IPS-15b (cell line): ENCODE data around the gene ADAMTSL1.

Source experiments
- H3K27me3 ChIP-seq: one replicate; pipeline ENCODE4 v1.6.1; 2013; ENCODE audit warnings: low read length; ENCODE audit not compliant: control insufficient read depth, insufficient read depth
- H3K36me3 ChIP-seq: one replicate; pipeline ENCODE4 v1.6.1; 2013; ENCODE audit warnings: low read length; ENCODE audit not compliant: control insufficient read depth, insufficient read depth
- H3K4me1 ChIP-seq: one replicate; pipeline ENCODE4 v1.6.1; 2013; ENCODE audit warnings: mild to moderate bottlenecking, low read length; ENCODE audit not compliant: control insufficient read depth, insufficient read depth
- H3K4me3 ChIP-seq: one replicate; pipeline ENCODE4 v1.5.1; 2013; ENCODE audit warnings: low read depth, low read length
- H3K9ac ChIP-seq: one replicate; pipeline ENCODE4 v1.6.1; 2013; ENCODE audit warnings: low read depth, mild to moderate bottlenecking, low read length
- H3K9me3 ChIP-seq: one replicate; pipeline ENCODE4 v1.6.1; 2013; ENCODE audit warnings: mild to moderate bottlenecking, low read length; ENCODE audit not compliant: control insufficient read depth, insufficient read depth

Gene ADAMTSL1

GRCh38 chr9:18575686-18576085 is 101.7 kb downstream of the ADAMTSL1 start:
- H3K9ac ChIP-seq: no peak overlapping the region
- H3K4me3 ChIP-seq: no peak overlapping the region
- H3K27me3 ChIP-seq: no peaks in the 10 kb centered on the region
- no peaks in the 10 kb centered on the region for H3K4me1 ChIP-seq
- H3K9me3 ChIP-seq: no peaks in the 10 kb centered on the region
- H3K36me3 ChIP-seq: no peaks in the 10 kb centered on the region

DNA sequence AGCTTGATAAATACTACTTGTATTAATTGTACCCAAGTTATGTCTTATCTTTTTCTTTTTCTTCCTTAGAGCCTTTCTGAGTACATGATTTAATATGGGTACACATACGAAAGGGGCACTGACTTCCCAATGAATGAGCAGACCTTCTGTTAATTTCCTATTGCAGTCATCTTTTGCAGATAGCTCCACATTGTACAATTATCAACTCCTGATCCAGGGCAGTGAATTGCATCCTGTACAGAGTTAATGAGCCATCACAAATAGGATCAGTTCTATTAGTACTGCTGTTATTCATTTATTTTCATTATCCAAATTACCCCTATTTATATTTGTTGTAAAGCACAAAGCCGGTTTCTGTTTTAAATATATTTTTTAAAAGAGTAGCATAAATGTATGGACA is 105.6 kb downstream of the ADAMTSL1 start:
- Histone ChIP-seq H3K9me3 (no peaks in the 10 kb centered on the region), H3K4me3 (no peak overlapping the region), H3K4me1 (no peaks in the 10 kb centered on the region), H3K27me3 (no peaks in the 10 kb centered on the region), H3K9ac (no peak overlapping the region), H3K36me3 (no peaks in the 10 kb centered on the region)

DNA sequence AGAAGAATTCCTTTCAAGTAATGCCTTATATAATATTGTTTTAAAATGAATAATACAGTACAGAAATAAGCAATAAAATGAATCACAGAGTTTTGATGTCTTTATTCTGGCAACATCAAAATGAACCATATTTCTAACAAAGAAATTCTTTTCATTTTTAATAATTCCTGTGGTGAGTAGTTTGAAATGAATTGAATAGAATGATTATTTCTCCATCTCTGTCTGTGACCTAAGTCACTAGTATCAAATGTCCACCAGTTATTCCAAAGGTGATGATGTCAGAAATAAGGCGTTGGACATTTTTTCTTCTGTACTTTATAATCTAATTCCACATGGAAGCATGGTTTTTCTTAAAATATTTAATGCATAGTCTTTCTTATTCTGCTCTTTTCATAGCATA is 106.2 kb downstream of the ADAMTSL1 start:
- Histone ChIP-seq H3K4me3 (no peak overlapping the region), H3K9ac (no peak overlapping the region), H3K36me3 (no peaks in the 10 kb centered on the region), H3K27me3 (no peaks in the 10 kb centered on the region), H3K4me1 (no peaks in the 10 kb centered on the region), H3K9me3 (no peaks in the 10 kb centered on the region)

DNA sequence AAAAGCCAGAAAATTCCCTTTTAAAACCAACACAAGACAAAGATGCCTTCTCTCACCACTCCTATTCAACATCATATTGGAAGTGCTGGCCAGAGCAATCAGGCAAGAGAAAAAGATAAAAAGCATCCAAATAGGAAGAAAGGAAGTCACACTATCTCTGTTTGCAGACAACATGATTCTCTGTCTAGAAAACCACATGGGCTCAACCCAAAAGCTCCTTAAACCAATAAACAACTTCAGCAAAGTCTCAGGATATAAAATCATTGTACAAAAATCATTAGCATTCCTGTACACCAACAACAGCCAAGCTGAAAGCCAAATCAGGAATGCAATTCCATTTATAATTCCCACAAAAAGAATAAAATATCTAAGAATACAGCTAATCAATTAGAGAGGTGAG is 112.0 kb downstream of the ADAMTSL1 start:
- Histone ChIP-seq H3K36me3 (no peaks in the 10 kb centered on the region), H3K4me1 (no peaks in the 10 kb centered on the region), H3K9me3 (no peaks in the 10 kb centered on the region), H3K4me3 (no peak overlapping the region), H3K9ac (no peak overlapping the region), H3K27me3 (no peaks in the 10 kb centered on the region)

DNA sequence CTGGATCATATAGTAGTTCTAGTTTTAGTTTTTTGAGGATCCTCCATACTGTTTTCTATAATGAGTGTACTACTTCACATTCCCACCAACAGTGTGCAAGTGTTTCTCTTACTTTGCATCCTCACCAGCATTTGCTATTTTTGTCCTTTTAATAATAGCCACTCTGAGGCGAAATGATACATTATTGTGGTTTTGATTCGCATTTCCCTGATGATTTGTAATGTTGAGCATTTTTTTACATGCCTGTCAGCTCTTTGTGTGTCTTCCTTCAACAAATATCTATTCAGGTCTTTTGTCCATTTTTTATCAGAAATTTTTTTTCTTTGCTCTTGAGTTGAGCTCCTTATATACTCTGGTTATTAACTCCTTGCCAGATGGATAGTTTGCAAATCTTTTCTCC is 114.0 kb downstream of the ADAMTSL1 start:
- H3K9ac ChIP-seq: no peak overlapping the region
- H3K27me3 ChIP-seq: no peaks in the 10 kb centered on the region
- peaks cover 2% of the 10 kb centered on the region for H3K9me3 ChIP-seq
- H3K4me1 ChIP-seq: no peaks in the 10 kb centered on the region
- no peak overlapping the region for H3K4me3 ChIP-seq
- no peaks in the 10 kb centered on the region for H3K36me3 ChIP-seq

GRCh38 chr9:18591261-18591660 is 117.3 kb downstream of the ADAMTSL1 start:
- Histone ChIP-seq H3K36me3 (no peaks in the 10 kb centered on the region), H3K4me1 (no peaks in the 10 kb centered on the region), H3K4me3 (no peak overlapping the region), H3K27me3 (no peaks in the 10 kb centered on the region), H3K9ac (no peak overlapping the region), H3K9me3 (peaks cover 2% of the 10 kb centered on the region)

DNA sequence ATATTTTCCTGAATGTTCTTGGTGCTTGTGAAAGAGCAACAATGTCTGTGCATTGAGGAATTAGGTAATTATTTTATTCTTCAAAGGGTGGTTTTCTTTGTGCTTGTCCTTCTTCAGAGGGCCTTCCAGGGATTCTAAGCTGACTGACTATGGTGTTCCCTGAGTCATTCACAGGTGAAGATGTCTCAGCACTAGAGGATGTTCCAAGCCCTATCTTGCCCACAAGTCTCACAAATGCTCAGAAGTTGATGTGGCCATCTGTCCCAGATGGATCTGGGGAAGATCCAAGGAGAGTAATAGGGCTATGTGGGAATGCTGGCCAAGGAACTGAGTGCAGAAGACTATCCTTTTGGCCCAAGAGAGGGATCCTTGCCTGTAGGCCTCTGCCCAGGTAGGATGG is 120.9 kb downstream of the ADAMTSL1 start:
- Histone ChIP-seq H3K27me3 (no peaks in the 10 kb centered on the region), H3K36me3 (no peaks in the 10 kb centered on the region), H3K4me1 (no peaks in the 10 kb centered on the region), H3K9ac (no peak overlapping the region), H3K9me3 (peaks cover 2% of the 10 kb centered on the region), H3K4me3 (no peak overlapping the region)

GRCh38 chr9:18595597-18595996 is 121.6 kb downstream of the ADAMTSL1 start:
- H3K4me3 ChIP-seq: no peak overlapping the region
- H3K36me3 ChIP-seq: no peaks in the 10 kb centered on the region
- H3K4me1 ChIP-seq: no peaks in the 10 kb centered on the region
- no peak overlapping the region for H3K9ac ChIP-seq
- H3K27me3 ChIP-seq: no peaks in the 10 kb centered on the region
- H3K9me3 ChIP-seq: peaks cover 2% of the 10 kb centered on the region

GRCh38 chr9:18596920-18597319 is 123.0 kb downstream of the ADAMTSL1 start:
- Histone ChIP-seq H3K36me3 (no peaks in the 10 kb centered on the region), H3K4me3 (no peak overlapping the region), H3K27me3 (no peaks in the 10 kb centered on the region), H3K9me3 (no peaks in the 10 kb centered on the region), H3K4me1 (no peaks in the 10 kb centered on the region), H3K9ac (no peak overlapping the region)

- Histone ChIP-seq H3K27me3 (no peaks in the 10 kb centered on the region), H3K9me3 (peaks cover 4% of the 10 kb centered on the region), H3K9ac (no peak overlapping the region), H3K36me3 (no peaks in the 10 kb centered on the region), H3K4me3 (no peak overlapping the region), H3K4me1 (no peaks in the 10 kb centered on the region)
Observed at GRCh38 chr9:18598969-18599368, 125.0 kb downstream of the ADAMTSL1 start.

- no peak overlapping the region for H3K9ac ChIP-seq
- no peaks in the 10 kb centered on the region for H3K36me3 ChIP-seq
- peaks cover 6% of the 10 kb centered on the region for H3K9me3 ChIP-seq
- no peak overlapping the region for H3K4me3 ChIP-seq
- no peaks in the 10 kb centered on the region for H3K27me3 ChIP-seq
- H3K4me1 ChIP-seq: peaks cover 5% of the 10 kb centered on the region
Observed at GRCh38 chr9:18601026-18601425, 127.1 kb downstream of the ADAMTSL1 start.

DNA sequence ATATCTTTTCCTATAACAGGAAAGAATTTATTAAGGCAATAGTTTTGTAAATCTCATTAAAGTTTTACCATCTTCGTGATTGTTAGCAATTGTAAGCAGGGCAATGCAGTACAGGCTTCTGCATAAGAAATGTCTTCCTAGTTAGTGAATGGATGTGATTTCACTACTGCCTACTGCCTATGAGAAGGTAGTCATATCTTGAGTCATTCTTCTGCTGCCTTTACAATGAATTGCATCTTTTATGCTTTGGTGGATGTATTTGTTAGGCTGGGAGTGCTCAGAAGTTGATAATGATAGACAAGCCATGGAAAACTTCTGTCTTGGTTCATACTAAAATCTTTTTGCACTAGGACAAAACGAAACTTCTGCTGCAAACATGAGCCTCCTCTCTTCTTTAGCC is 128.0 kb downstream of the ADAMTSL1 start:
- Histone ChIP-seq H3K9ac (no peak overlapping the region), H3K36me3 (no peaks in the 10 kb centered on the region), H3K4me3 (no peak overlapping the region), H3K27me3 (no peaks in the 10 kb centered on the region), H3K9me3 (peaks cover 6% of the 10 kb centered on the region), H3K4me1 (peaks cover 12% of the 10 kb centered on the region)
